Activated T-helper 1 cell treated with Interleukin-2 at 50 U/mL for 16 hours (primary cell): ENCODE results near the gene NLRC3.

Experiments used
- DNase-seq: peaks from one replicate; pipeline ENCODE4 v3.0.0-alpha.2; 2020; ENCODE audit warnings: low read depth

The NLRC3 gene

DNA sequence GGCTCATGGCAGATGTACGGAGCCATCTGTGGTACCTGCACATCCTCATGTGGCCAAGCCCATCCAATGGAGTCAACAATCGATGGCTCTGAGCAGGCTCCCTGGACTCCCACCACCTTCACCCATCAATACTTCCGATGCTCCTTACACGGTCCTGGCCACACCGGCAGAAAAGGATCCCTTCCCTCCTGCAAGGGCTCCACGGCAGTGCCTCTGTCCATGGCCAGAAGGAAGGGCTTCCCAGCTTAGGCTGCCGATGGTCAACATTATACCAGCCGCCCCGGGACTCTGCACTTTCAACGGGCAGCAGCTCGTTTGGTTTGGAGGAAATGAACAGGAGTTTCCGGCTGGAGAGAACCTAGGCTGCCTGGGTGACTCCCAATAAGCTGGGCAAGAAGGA, 21.0 kb upstream of the NLRC3 start:
- DNase-seq: no peak

DNA sequence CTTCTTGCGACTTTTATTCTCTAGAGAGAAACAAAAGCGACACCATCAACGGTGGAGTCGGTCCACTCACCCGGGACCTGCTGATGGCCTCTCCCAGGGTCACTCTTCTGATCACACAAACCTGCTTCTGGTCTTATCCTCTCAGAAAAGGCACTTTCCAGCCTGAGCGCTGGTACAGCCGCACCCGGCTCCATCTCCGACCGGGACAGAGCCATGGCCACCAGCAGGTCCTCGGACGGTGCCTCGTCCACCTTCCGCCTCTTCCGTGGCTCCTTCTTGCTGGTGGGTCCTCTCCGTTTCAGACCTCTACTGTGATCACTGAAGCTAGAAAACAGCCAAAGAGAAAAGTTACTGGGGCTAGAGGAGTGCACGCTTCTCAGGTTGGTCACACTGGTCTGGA, 20.5 kb upstream of the NLRC3 start:
- no peak for DNase-seq

DNA sequence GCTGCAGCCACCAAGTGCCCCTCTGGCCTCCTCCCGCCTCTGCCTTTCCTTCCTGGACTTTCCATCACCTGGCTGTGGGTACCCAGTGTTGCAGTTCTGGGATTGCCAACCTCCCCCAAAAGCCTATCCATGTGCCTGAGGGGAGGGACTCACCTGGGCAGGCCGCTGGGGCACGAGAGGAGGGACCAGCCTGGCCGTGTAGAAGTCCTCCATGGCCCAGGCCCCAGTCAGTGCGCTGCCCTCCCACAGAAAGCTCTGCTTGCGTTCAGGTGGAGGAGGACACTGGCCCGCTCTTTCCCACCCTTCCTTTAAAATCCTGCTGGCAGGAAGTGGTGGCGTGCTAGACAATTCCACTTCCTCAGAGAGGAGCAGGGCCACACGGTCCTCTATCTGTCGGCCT, 20.0 kb upstream of the NLRC3 start:
- DNase-seq: no peak

DNA sequence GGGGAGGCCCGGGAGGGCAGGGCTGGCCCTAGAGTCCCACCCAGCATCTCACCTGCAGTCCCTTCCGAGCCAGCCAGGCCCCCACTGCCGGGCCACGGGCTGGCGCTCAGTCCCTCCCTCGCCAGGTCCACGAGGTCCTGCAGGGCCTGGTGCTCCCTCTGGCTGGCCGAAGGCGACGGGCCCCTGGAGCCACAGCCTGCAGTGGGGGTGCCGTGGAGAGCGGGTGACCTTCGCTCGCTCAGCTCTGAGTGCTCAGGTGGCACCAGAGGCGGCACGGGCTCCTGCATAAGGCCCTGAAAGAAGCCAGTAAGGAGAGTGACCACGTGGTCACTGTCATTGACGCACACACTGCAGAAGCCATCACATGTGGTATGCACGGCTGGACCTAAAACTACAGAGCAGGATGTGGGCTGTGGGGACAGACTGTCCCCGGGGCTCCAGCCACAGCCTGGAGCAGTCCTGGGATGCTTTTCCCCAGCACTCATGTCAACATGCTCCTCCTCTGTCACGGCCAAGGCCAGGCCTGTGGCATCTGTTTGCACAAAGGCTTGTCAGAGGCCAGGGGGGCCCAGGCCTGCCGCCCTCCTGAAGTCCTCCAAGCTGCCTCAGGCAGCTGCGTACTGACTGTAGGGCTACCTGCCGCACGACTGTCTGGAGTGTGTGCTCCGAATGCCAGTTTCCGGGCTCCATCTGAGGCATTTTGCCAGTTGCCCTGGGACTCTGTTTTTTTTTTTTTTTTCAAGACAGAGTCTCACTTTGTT, 19.1 kb upstream of the NLRC3 start:
- no peak for DNase-seq

DNA sequence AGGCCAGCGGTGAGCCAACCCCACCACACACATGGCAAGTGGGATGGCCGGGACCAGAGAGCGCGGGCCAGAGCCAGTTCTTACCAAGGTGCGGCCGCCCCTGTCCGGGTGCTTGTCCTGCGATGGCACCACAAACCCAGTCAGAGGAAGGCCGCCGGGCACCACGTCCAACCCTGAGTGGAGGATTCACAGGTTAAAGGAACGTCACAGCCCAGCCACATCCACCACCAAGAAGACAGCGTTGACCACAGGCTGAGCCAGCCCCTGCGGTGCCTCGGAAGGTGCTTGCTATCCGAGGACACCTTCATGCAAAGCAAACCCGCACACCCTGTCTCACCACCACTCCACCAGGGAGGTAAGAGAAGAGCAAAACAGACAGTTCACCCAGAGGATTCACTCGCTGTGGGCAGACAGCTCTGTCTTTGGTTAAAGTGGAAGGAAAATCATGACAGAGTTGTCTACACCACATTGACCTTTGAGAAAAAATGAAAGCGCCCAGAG, 18.4 kb upstream of the NLRC3 start:
- no peak for DNase-seq

DNA sequence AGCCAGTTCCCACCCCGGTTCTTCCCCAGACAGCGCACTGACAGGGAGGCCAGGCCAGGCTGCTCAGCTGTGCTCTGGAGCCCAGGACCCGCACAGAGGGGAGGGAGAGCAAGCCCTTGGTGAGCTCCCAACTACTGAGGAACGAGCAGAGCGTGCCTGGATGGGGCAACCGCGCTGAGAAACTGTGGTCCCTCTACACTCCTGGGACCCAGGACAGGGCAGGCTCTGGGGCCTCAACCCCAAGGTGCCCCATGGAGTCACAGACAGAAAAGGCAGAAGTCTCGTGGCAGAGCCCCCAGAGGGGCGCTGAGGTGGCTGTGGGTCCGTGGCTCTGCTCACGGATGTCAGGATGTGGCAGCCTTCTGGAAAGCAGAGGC, 17.9 kb upstream of the NLRC3 start:
- DNase-seq: no peak

DNA sequence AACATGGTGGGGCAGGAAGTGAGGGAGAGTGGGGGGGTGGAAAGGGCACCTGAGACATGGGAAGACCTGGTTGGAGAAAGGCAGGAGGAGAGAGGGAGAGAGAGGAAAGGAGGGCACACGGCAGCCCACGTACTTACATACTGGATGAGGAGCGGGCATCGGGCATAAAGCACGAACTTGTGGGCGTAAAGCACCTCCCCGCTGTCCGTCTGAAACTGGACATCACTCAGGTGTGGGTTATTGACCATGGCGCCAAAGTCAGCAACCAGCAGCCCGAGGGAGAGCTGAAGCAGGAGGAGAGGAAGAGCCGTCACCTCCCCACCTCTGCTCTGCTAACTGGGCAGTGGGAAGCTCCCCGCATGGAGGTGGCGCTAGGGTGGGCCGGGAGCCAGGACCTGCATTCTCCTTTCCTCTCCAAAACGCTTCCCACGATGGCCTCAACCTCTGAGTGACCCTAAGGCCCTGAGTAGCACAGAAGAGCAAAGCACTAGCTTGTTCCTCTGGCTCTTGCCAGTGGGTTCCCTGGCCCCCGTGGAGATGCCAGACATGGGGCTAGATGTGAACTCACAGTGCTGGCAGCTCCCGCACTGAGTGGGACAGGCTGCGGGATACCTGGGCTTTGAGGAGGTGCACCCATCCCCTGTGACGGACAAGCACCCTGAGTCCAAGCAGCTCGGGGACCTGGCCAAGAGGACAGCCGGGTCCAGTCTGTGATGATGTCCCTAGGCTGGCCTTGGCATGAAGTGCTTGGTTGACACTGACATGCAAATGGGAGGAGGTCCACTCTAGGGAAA, 17.3 kb upstream of the NLRC3 start:
- no peak for DNase-seq

DNA sequence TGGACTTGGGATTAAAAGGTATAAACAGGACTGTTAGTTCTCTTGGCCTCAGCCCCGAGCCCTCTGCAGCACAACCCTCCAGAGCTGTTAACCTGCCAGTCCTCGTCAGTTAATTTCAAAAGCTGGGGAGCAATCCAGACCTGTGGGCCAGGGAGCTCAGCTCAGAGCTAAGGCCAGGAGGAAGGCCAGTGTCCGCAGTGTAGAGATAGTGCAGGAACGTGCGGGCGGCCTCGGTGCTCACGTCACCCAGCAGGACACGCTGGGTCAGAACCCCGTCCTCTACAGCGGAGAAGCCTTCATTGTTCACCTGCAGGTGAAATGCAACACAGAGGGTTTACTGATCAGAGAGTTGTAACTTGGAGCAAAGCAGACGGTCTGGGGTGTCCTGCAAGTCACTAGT, 15.4 kb upstream of the NLRC3 start:
- no peak for DNase-seq

DNA sequence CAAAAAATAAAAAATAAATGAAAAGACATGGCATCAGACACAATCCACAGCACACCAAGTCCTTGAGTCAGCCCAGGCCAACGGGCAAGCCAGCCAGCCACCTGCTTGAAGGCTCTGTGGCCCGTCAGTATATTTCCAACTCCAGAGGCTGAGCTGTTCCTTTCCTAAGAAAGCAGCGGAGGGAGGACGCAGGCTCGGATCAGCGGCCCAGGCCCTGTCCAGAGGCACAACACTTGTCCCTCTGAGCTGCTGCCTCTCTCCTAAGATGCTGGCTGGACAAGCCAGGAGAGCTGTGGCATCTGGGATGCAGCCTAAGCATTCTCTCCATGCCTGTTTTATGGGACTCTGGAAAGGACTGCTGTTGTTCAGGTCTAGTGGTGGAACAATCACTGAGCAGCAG, 14.8 kb upstream of the NLRC3 start:
- DNase-seq: no peak

DNA sequence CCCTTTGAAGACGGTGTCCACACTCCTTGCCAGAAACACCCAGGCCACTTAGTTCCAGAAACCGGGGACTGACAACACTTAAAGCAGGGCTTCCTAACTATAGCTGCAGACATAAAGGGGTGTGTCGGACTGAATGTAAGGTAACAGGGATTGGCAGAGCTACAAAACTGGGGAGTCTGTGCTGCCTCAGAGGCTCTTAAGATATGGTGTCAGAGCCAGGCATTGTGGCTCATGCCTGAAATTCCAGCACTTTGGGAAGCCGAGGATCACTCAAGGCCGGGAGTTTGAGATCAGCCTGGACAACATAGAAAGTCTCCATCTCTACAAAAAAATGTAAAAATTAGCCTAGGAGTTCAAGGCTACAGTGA, 14.2 kb upstream of the NLRC3 start:
- DNase-seq: no peak

DNA sequence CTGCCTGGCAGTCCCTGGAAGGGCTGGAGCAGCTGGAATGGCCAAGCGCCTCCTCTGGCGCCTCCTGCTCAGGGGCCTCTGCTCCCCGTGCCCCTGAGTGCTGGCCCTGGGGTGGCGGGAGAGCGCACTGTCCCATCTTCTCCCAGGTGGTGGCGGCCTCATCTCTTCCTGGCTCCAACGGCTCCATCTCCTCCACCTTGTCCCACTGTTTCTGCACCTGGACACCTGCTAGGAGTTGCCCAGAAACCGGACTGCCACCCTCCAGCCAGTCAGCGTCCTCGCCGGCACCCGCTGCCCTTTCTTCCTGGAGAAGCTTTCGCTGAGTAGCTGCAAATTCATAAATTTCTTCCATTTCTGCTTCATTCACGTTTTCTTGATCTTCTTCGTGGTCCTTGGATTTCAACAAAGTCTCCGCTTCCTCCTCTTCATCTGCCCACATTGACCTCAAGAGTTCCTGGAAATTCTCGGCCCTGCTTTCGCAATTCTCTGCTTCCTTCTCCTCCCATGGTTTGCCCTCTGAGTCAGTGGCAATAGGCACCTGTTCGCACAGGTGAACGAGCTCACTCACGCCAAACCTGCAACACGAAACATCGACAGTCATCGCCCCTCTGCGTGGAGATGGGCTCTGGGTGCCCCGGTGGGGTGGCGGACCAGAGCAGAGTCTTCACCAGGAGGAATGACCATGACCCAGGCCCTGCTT, 13.7 kb upstream of the NLRC3 start:
- no peak for DNase-seq

DNA sequence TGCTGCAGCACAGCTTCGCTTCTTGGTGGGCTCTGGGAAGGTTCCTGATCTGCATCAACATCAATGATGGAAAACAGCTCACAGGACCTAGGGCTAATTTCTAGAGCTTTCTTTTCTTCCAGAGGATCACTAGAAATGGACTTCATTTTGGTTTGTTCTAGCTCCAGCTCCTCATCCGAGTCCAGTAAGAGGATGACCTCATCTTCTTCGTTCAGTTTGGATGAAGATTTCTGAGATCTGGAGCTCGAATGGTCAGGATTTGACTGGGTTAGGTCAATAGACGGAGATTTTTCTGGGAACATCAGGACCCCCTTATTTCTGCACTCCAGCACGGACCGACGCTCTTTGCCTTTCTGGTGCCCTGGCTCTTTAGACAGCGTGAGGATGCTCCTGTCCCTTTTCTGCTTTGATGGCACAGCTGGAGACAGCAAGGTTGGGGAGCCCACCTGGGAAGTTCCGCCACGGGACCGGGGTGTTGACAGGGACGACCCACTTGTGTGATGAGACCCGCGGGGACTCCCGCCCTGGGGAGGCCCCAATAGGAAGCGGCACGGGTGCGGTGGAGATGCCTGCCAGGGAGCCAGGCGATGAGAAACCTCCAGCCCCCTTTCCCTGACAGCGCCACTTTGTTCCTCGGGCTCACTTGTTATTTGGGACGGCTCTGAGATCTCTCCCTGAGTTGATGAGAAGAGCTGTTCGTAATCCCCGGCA, 12.9 kb upstream of the NLRC3 start:
- DNase-seq: no peak

DNA sequence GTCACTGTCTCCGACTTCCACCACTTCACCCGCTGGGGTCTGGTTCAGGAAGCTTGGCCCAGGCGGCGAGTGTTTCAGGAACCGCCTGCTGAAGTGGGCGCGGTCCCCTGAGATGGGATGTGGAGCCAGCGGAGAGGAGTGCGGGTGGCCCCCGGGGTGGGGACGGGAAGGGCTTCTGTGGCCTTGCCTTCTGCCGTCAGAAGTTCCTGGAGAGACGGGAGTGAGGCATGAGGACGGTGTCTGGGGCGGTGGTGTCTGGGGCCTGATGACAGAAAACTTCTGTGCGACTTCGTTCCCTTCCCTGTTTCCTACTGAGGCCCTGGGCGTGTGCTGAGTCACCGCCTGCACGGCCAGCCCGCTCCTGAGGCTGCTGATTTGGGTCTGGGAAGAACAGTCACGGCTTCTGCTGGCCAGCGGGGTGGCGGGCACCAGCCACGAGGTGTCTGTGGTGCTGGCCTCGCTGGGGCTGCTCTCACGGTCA, 12.3 kb upstream of the NLRC3 start:
- no peak for DNase-seq

DNA sequence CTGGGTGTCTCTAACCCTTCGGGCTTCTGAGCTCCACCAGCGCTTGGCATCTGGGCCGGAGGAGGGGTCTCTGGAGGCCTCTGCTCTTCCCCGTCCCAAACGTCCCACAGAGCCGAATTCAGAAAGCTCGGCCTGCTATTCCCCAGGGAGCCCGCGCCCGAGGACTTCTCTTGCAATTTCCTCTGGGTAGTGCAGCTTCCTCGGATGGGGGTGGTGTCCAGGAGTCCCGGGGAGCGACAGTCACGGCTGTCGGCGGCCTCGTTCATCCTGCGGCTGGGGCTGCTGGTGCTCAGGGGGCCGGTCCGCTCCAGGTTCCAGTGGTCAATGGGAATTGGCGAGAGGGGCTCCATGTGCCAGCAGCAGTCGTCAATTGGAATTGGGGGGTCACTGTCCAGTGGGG, 11.8 kb upstream of the NLRC3 start:
- no peak for DNase-seq

DNA sequence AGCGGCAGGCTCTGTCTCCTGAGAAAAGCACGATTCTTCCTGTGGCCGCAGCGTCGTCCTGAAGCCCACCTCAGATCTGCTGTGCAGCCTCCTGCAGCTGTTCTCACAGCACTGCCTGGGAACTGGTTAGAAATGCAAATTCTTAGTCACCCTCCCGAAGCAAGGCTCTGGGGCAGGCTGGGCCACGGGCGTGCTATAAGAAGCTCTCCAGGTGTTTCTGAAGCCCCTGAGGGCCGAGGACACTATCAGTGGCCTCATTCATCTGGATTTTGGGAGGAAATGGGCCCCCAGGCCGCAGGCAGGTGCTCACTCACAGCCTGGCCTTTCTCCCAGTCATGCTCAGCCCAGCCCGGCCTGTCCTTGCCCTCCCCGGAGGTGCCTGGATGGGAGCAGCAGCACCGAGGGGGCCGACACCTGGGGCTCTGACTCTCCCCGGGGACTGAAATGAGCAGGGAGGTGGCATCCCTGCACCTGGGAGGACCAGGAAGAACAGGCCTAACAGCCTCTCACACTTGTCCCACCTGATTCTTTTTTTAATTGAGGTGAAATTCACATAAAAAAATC, 10.4 kb upstream of the NLRC3 start:
- DNase-seq: no peak

DNA sequence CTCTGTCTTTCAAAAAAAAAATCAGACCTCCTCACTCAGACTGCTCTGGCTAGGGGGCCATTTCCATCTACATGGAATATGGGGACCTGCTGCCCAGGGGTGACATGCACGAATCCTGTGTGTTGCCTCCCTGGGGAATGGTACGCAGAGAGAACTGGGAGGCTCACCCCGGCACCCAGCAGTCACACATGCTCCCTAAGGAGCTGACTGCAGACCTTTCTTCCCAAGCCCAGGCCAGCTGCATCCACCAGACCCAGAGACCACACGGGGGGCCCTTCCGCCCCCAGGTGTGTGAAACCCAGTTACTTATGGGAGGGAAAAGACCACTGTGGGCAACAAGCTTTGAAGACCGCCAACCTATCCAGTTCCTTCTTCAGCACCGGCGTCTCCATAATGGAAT, 7.2 kb upstream of the NLRC3 start:
- DNase-seq: no peak

DNA sequence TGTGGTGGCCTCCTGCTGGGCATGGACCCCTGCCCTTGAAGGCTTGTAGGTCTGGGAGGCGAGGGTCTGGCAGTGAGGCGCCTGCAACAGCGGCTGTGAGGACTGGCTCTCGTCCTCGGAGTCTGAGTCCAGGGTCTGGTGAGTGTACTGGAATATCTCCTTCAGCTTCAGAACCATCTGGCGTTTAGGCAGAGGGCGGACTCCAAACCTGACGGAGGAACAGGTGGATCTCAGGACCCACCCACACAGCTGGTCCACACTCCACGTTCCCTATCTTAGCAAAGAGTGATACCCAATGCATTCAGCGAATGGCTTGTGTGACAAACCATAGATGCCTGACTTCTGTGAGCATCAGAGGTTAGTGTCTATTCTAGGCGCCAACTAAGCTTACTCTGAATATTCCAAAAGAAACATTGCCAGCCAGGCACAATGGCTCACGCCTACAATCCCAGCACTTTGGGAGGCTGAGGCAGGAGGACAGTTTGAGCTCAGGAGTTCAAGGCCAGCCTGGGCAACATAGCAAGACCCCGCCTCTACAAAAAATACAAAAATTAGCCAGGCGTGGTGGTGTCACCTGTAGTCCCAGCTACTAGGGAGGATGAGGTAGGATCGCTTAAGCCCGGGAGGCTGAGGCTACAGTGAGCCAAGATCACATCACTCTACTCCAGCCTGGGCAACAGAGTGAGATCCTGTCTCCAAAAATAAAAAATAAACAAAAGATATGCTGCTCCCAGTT, 6.3 kb upstream of the NLRC3 start:
- DNase-seq: no peak

DNA sequence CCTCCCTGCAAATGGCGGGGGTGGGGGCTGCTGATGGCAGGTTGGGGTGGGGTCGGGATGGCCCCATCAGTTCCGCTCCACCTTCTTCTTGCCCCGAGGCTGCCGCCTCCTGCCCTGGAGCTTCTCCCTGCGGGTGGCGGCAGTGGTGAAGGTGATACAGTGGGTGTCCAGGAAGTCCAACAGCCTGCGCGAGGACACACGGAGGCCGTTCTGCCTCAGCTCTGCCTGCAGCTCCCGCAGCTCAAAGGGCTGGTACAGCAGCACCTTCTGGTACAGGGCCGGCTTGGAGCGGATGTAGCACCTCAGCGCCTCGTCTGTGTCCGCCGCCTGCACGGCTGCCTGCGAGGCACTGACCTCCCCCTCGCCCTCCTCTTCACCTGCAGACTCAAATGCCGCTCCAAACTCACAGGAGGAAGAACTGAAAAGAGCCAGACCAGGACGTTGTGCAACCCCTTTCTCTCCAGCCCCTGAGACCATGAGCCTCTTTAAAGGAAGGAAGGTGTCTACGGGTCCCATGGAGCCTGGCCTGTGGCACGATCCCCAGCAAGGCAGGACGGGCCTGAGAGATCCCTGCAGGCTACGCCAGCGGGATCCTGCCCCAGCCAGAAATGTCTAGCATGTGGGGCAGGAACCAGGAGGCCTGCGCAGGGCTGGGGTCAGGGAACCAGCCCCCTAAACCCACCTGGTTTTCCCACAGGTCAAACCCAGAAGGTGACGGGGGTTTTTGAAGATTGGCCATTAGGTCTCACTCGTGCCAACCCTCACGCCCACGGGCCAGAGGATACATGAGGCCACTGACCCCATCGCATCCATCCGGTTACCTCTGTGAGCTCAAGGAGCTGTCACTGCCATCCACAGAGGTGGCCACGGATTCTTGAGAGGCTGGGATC, 5.3 kb upstream of the NLRC3 start:
- no peak for DNase-seq

DNA sequence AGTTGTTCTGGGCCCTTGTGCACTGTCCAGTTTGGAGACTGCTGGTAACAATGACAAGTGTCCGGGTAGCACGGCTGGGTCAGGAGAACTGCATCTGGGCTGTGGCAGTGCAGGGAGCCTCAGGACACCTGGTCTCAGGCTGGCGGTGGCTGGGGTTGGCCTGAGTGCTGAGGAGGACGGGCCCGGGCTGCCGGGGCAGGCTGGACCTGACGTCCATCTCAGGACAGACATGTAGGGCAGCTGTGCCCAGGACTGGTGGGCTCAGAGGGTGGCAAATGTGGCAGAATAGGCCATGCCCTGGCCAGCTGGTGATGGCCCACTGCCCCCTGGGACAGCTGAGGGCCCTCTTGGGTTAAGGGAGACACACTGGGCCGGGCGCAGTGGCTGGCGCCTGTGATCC, 4.2 kb upstream of the NLRC3 start:
- no peak for DNase-seq

DNA sequence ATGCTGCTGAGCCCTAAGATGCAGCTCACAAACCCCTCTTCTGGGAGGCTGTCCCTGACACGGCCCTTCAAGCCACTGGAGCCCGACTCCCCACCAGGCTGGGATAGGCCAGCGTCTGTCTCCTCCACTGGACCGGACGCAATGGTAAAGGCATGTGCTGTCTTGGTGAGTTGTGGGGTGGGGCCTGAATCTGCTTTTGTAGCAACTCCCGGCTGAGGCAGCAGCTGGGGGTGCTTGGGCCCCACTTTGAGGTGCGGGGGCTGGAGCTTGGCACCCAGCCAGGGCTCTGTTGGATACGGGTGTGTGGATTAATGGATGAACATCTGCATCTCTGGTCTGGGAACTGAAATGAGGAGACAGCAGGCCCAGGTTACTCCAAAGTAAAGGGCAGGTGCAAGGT, 3.5 kb upstream of the NLRC3 start:
- DNase-seq: no peak
